Stimulated activated CD8-positive, alpha-beta memory T cell treated with anti-CD3 and anti-CD28 coated beads, Interleukin-15, amount 100 ng/mL, for 24 hours (primary cell): ENCODE data around the gene SAV1.

Experiments used
- DNase-seq: peaks from one replicate; pipeline ENCODE4 v3.0.0-alpha.2; 2020; ENCODE audit warnings: low read depth

The SAV1 gene

GRCh38 chr14:50607181-50607580 is 60.9 kb downstream of the SAV1 start:
- no peak for DNase-seq

- DNase-seq: no peak
Measured at GRCh38 chr14:50606468-50606867, 61.6 kb downstream of the SAV1 start.

GRCh38 chr14:50605766-50606165 is 62.3 kb downstream of the SAV1 start:
- DNase-seq: no peak

- DNase-seq: no peak
Measured at GRCh38 chr14:50603565-50603964, 64.5 kb downstream of the SAV1 start.

- DNase-seq: no peak
Measured at GRCh38 chr14:50602035-50602434, 66.1 kb downstream of the SAV1 start.

- no peak for DNase-seq
Measured at GRCh38 chr14:50601394-50601793, 66.7 kb downstream of the SAV1 start.

- DNase-seq: no peak
Measured at GRCh38 chr14:50600849-50601248, 67.3 kb downstream of the SAV1 start.

GRCh38 chr14:50599700-50600444 is 68.2 kb downstream of the SAV1 start:
- DNase-seq: no peak

- no peak for DNase-seq
Measured at GRCh38 chr14:50598765-50599164, 69.3 kb downstream of the SAV1 start.

- DNase-seq: no peak
Measured at GRCh38 chr14:50594577-50595316, 73.4 kb downstream of the SAV1 start.

- no peak for DNase-seq
Measured at GRCh38 chr14:50590464-50590863, 77.6 kb downstream of the SAV1 start.
